Activated CD8-positive, alpha-beta T cell treated with anti-CD3 and anti-CD28 coated beads for 36 hours (primary cell): ENCODE results near the gene C4orf36. TPM values are rescaled to one million over a fixed set of nuclear protein-coding genes. Genes with fewer than 3 reads are reported as not detected.
A peak's percentile ranks its signal among the peaks of the same experiment; 100 is the strongest.

Source experiments
- ATAC-seq: fragments of 200-7000 bp; cut with Tn5 transposase; one replicate; pipeline ENCODE4 v1.10.0; 2021; ENCODE audit warnings: mild to moderate bottlenecking, moderate library complexity
- CTCF ChIA-PET: fragments of 350-600 bp; sonication (Branson Sonifier 250); formaldehyde crosslinking; loops from one replicate; lab custom pipeline; 2021; ENCODE audit warnings: antibody characterized with exemption; lab: Charles Lee
- POLR2A ChIA-PET: fragments of 350-600 bp; sonication (Branson Sonifier 250); formaldehyde crosslinking; loops from one replicate; lab custom pipeline; 2021; ENCODE audit warnings: antibody characterized with exemption; lab: Charles Lee
- DNase-seq: peaks from one replicate; pipeline ENCODE4 v3.0.0-alpha.2; 2020
- H3K27ac Mint-ChIP-seq: one replicate; pipeline ENCODE4 v1.8.0; 2021; ENCODE audit warnings: mild to moderate bottlenecking, mixed read lengths
- H3K27me3 Mint-ChIP-seq: one replicate; pipeline ENCODE4 v1.8.0; 2021; ENCODE audit warnings: mixed read lengths
- H3K36me3 Mint-ChIP-seq: one replicate; pipeline ENCODE4 v1.8.0; 2021; ENCODE audit warnings: low read depth, mixed read lengths
- H3K4me1 Mint-ChIP-seq: one replicate; pipeline ENCODE4 v1.8.0; 2021; ENCODE audit warnings: low read depth, mixed read lengths
- H3K4me3 Mint-ChIP-seq: one replicate; pipeline ENCODE4 v1.8.0; 2021; ENCODE audit warnings: mild to moderate bottlenecking, moderate library complexity, mixed read lengths
- H3K9me3 Mint-ChIP-seq: one replicate; pipeline ENCODE4 v1.8.0; 2021; ENCODE audit warnings: mixed read lengths
- intact Hi-C: fragments of 100-400 bp; cut with micrococcal nuclease; formaldehyde crosslinking; loops from one replicate; pipeline ENCODE4 v1.10.0; 2022
- total RNA-seq, 2 experiments: library from RNA; stranded (reverse); gene quantifications; one replicate each; pipeline ENCODE4 v1.2.3, GENCODE V29; 2021
- TF ChIP-seq, protein P1 (sequence below): fragments of 200-600 bp; IDR thresholded peaks from one replicate; pipeline ENCODE4 v1.8.0; 2022; ENCODE audit warnings: antibody characterized with exemption, mild to moderate bottlenecking

Gene C4orf36
- total RNA-seq, 2 experiments from 2014 or later: not detected

- no peaks in the 10 kb centered on the region for H3K9me3 Mint-ChIP-seq
- TF ChIP-seq, protein P1, sequence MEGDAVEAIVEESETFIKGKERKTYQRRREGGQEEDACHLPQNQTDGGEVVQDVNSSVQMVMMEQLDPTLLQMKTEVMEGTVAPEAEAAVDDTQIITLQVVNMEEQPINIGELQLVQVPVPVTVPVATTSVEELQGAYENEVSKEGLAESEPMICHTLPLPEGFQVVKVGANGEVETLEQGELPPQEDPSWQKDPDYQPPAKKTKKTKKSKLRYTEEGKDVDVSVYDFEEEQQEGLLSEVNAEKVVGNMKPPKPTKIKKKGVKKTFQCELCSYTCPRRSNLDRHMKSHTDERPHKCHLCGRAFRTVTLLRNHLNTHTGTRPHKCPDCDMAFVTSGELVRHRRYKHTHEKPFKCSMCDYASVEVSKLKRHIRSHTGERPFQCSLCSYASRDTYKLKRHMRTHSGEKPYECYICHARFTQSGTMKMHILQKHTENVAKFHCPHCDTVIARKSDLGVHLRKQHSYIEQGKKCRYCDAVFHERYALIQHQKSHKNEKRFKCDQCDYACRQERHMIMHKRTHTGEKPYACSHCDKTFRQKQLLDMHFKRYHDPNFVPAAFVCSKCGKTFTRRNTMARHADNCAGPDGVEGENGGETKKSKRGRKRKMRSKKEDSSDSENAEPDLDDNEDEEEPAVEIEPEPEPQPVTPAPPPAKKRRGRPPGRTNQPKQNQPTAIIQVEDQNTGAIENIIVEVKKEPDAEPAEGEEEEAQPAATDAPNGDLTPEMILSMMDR: no peak
- H3K4me1 Mint-ChIP-seq: peaks cover 26% of the 10 kb centered on the region
- H3K4me3 Mint-ChIP-seq: no peak overlapping the region
- ATAC-seq: no peak
- H3K27ac Mint-ChIP-seq: peak overlapping the region; percentile 10
- intact Hi-C loops: no loop called here
- DNase-seq: no peak
- H3K36me3 Mint-ChIP-seq: peaks cover 5% of the 10 kb centered on the region
- ChIA-PET POLR2A (interaction anchor here (0.8 kb wide), 1 partner anchor 78 kb away, joined by 3 read pairs; no protein-coding TSS in a partner anchor), CTCF (interaction anchor here (1.1 kb wide), 1 partner anchor 165 kb away, joined by 3 read pairs; no protein-coding TSS in a partner anchor)
- no peaks in the 10 kb centered on the region for H3K27me3 Mint-ChIP-seq
Observed at GRCh38 chr4:86928400-86929255, 36.4 kb upstream of the C4orf36 start.

DNA sequence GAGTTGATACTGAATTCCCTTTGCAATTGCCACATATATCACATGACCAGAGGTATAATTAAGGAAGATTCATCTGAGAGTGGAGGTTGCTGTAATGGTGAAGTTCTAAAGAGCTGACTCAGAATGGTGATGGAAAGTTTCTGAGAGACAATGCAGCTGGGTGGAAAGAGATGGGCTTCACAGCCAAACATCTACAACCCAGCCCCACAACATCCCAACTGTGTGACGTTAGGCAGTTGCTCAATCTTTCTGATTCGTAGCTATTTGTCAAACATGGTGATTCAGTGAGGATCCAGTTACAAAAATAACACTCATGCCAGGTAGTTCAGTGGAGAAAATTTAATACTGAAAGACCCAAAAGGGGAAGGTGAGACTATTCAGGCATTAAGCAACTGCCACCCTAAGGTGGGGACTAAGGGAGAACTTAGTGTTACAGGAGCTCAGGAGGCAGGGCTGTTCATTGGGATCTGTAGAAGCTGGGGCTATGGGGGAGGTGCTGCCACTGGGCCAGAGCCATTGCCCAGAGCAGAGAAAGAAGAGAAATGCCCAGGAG lies 35.7 kb upstream of the C4orf36 start:
- H3K4me3 Mint-ChIP-seq: no peak overlapping the region
- H3K9me3 Mint-ChIP-seq: no peaks in the 10 kb centered on the region
- TF ChIP-seq, protein P1: no peak
- peak overlapping the region; percentile 10 for H3K27ac Mint-ChIP-seq
- peaks cover 5% of the 10 kb centered on the region for H3K36me3 Mint-ChIP-seq
- H3K4me1 Mint-ChIP-seq: peaks cover 24% of the 10 kb centered on the region
- ATAC-seq (peak; percentile 70), DNase-seq (peak; percentile 24)
- intact Hi-C loops: no loop called here
- ChIA-PET CTCF (interaction anchor here (1.1 kb wide), 1 partner anchor 165 kb away, joined by 3 read pairs; no protein-coding TSS in a partner anchor), POLR2A (interaction anchor here (0.8 kb wide), 1 partner anchor 79 kb away, joined by 3 read pairs; no protein-coding TSS in a partner anchor)
- no peaks in the 10 kb centered on the region for H3K27me3 Mint-ChIP-seq

GRCh38 chr4:86926435-86927086 lies 34.3 kb upstream of the C4orf36 start:
- H3K4me1 Mint-ChIP-seq: peaks cover 24% of the 10 kb centered on the region
- H3K36me3 Mint-ChIP-seq: peaks cover 5% of the 10 kb centered on the region
- ChIA-PET POLR2A (interaction anchor here (0.5 kb wide), 1 partner anchor 147 kb away, joined by 3 read pairs; no protein-coding TSS in a partner anchor), CTCF (interaction anchor here (1.5 kb wide), 1 partner anchor 167 kb away, joined by 7 read pairs; no protein-coding TSS in a partner anchor)
- no peak overlapping the region for H3K27ac Mint-ChIP-seq
- no peak for DNase-seq
- no peaks in the 10 kb centered on the region for H3K9me3 Mint-ChIP-seq
- H3K4me3 Mint-ChIP-seq: no peak overlapping the region
- intact Hi-C loops: no loop called here
- no peak for ATAC-seq
- H3K27me3 Mint-ChIP-seq: no peaks in the 10 kb centered on the region
- TF ChIP-seq, protein P1: no peak

GRCh38 chr4:86924811-86925210 lies 32.6 kb upstream of the C4orf36 start:
- intact Hi-C loops: no loop called here
- TF ChIP-seq, protein P1: no peak
- Mint-ChIP-seq H3K4me3 (no peak overlapping the region), H3K4me1 (peaks cover 20% of the 10 kb centered on the region), H3K9me3 (no peaks in the 10 kb centered on the region), H3K27ac (no peak overlapping the region), H3K27me3 (no peaks in the 10 kb centered on the region), H3K36me3 (peaks cover 1% of the 10 kb centered on the region)
- CTCF ChIA-PET: interaction anchor here (0.6 to 4.0 kb wide), 3 partner anchors 167 to 307 kb away, joined by 3 to 29 read pairs (median 3); no protein-coding TSS in a partner anchor
- POLR2A ChIA-PET: no interaction called here
- DNase-seq (no peak), ATAC-seq (no peak)
